ENCODE data around the gene PHKA2. TPM values are rescaled to one million over a fixed set of nuclear protein-coding genes. Genes with fewer than 3 reads are reported as not detected.

The PHKA2 gene
- total and polyA plus RNA-seq, 10 of the 15 experiments (the other 5 are each of a cell fraction or from before 2014, with no cell fraction given): 1.4 to 25.6 (median 15.4) TPM

DNA sequence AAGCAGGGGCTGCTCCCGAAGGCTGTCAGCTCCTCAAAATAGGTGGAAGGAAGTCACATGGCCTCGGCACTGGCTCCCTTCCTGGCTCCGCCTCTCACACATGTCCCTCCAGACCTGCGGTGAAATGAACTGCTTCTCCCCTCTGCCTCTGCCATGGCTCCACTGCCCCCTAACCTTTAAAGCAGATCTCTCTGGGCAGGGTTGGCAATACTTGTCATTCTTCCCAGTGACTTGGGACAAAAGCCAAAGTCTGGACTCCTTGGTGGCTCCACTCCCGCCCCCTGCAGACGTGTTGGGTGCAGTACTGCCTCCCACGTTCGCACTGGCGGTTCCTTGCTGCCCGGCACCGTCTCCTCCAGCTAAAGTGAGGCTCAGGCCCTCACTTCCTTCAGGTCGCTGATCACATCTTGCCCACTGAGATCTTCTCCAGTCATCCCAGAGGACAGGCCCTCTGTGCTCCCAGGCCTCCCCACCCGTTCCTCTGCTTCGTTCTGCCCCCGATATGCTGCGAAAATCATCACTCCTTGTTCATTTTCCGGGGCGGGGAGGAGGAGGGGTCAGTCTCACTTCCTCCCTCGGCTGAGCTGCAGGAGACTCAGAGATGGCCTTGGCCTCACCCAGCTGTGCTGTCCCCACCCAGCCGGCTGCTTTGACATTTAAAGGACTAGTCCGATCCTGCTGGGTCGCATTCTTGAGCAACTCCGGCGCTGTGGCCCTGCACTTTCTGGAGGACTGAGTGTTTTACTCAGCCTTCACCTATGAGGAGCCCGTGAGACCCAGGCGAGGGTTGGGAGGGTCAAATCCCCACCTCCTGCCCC lies 97.4 kb downstream of the PHKA2 start:
- ChIA-PET CTCF (interaction anchor here (0.6 to 4.8 kb wide), 17 partner anchors 9 to 496 kb away, joined by 3 to 29 read pairs (median 3); partner anchors contain the start of gene CDKL5), SMC1A (ENCODE audit: uncharacterized antibody, unreplicated experiment) (interaction anchor here (0.6 to 4.6 kb wide), 5 partner anchors 27 to 492 kb away, joined by 3 to 52 read pairs (median 3); no protein-coding TSS in a partner anchor), POLR2A (interaction anchor here (1.2 to 3.5 kb wide), 2 partner anchors 31 to 202 kb away, joined by 4 to 25 read pairs; no protein-coding TSS in a partner anchor), RAD21 (ENCODE audit: unreplicated experiment) (interaction anchor here (0.7 to 5.4 kb wide), 9 partner anchors 12 to 476 kb away, joined by 3 to 52 read pairs (median 4); partner anchors contain the start of gene CDKL5)
- no TSS peak for BruUV-seq (replicated peaks)
- H3K9ac ChIP-seq (ENCODE audit: control insufficient read depth, insufficient read depth, low read length): peak overlapping the region; percentile 78
- WGBS (ENCODE audit: insufficient coverage, insufficient replicate concordance, low lambda C conversion rate, missing lambda C conversion rate): 25% methylated on average over 26 of the region's 26 CpGs
- H3K9me3 ChIP-seq (replicated peaks; ENCODE audit: control insufficient read depth, insufficient read depth, low read length): no peaks in the 10 kb centered on the region
- ATAC-seq: peak; percentile 87
- peaks cover 28% of the 10 kb centered on the region for H3K4me1 ChIP-seq (ENCODE audit: control insufficient read depth, insufficient read depth, low read length)
- peak; percentile 66 for DNase-seq (ENCODE audit: low read depth, low spot score)
- peak; percentile 81 for FAIRE-seq
- no peaks in the 10 kb centered on the region for H3K27me3 ChIP-seq (replicated peaks in 1 of 2; ENCODE audit: control insufficient read depth in 2 of 2, insufficient read depth in 2 of 2, low read length in 1 of 2)
- H3K36me3 ChIP-seq (ENCODE audit: control insufficient read depth in 2 of 2, insufficient read depth in 2 of 2, low read length in 1 of 2): no peaks in the 10 kb centered on the region
- H3K27ac ChIP-seq (ENCODE audit: control insufficient read depth, insufficient read depth): peak overlapping the region; percentile 87
- in situ Hi-C loops (cut with MboI): loop anchor here (5.0 kb wide), 1 partner anchor 209 kb away; no protein-coding TSS in a partner anchor
- intact Hi-C loops (cut with micrococcal nuclease; ENCODE audit: unreplicated experiment): loop anchor here (1.0 to 5.0 kb wide), 5 partner anchors 30 to 494 kb away; partner anchors contain the start of gene CDKL5
- no peaks in the 10 kb centered on the region for H4K20me1 ChIP-seq (ENCODE audit: control insufficient read depth, insufficient read depth)
- H3K4me3 ChIP-seq: peak overlapping the region; percentile 47
- peak overlapping the region; percentile 83 for H3K4me2 ChIP-seq (ENCODE audit: control insufficient read depth, insufficient read depth)
- H3K79me2 ChIP-seq (ENCODE audit: control insufficient read depth, insufficient read depth, low read length): no peaks in the 10 kb centered on the region
- H2AFZ ChIP-seq (ENCODE audit: control insufficient read depth, low read depth, low read length): peak overlapping the region; percentile 90
- no peak; the same call in 1 of the 2 replicates for TF ChIP-seq USF2 (IDR thresholded peaks at IDR 0.05; ENCODE audit: borderline replicate concordance, low read depth, low read length)
- TF ChIP-seq TCF3 (IDR thresholded peaks at IDR 0.05; ENCODE audit: borderline replicate concordance, insufficient read depth, low read depth, low read length): no peak
- no peak for TF ChIP-seq PAX5 (IDR thresholded peaks at IDR 0.05; ENCODE audit: borderline replicate concordance, low read depth, low read length)
- no peak for TF ChIP-seq HDAC6 (IDR thresholded peaks at IDR 0.05; ENCODE audit: unreplicated experiment)
- peak; percentile 56; the same call in 1 of the 2 replicates for TF ChIP-seq POLR2AphosphoS2 (IDR thresholded peaks at IDR 0.05; ENCODE audit: low read depth, low read length)
- TF ChIP-seq, protein P1, sequence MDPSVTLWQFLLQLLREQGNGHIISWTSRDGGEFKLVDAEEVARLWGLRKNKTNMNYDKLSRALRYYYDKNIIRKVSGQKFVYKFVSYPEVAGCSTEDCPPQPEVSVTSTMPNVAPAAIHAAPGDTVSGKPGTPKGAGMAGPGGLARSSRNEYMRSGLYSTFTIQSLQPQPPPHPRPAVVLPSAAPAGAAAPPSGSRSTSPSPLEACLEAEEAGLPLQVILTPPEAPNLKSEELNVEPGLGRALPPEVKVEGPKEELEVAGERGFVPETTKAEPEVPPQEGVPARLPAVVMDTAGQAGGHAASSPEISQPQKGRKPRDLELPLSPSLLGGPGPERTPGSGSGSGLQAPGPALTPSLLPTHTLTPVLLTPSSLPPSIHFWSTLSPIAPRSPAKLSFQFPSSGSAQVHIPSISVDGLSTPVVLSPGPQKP (IDR thresholded peaks at IDR 0.05; ENCODE audit: low read depth, low read length): no peak
- TF ChIP-seq RELB (IDR thresholded peaks at IDR 0.05; ENCODE audit: low read depth): peak; percentile 59
- TF ChIP-seq IKZF2 (IDR thresholded peaks at IDR 0.05): peak; percentile 48 to 61; a peak in 3 of 4 replicates
- TF ChIP-seq KAT2A (conservative IDR thresholded peaks at IDR 0.05; ENCODE audit: control insufficient read depth, low read depth, low read length): no peak
- TF ChIP-seq, protein P2, sequence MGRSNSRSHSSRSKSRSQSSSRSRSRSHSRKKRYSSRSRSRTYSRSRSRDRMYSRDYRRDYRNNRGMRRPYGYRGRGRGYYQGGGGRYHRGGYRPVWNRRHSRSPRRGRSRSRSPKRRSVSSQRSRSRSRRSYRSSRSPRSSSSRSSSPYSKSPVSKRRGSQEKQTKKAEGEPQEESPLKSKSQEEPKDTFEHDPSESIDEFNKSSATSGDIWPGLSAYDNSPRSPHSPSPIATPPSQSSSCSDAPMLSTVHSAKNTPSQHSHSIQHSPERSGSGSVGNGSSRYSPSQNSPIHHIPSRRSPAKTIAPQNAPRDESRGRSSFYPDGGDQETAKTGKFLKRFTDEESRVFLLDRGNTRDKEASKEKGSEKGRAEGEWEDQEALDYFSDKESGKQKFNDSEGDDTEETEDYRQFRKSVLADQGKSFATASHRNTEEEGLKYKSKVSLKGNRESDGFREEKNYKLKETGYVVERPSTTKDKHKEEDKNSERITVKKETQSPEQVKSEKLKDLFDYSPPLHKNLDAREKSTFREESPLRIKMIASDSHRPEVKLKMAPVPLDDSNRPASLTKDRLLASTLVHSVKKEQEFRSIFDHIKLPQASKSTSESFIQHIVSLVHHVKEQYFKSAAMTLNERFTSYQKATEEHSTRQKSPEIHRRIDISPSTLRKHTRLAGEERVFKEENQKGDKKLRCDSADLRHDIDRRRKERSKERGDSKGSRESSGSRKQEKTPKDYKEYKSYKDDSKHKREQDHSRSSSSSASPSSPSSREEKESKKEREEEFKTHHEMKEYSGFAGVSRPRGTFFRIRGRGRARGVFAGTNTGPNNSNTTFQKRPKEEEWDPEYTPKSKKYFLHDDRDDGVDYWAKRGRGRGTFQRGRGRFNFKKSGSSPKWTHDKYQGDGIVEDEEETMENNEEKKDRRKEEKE (IDR thresholded peaks at IDR 0.05): no peak
- peak; percentile 31 for TF ChIP-seq MAX (IDR thresholded peaks at IDR 0.05; ENCODE audit: low read depth, low read length)

All from GM12878 (cell line).